SH-SY5Y (cell line): Measurements from ENCODE around the gene PTGR1.

ENCODE experiments used
- GATA2 ChIP-seq: IDR thresholded peaks from 2 replicates; pipeline ENCODE4 v1.6.1; 2011; ENCODE audit warnings: mild to moderate bottlenecking, low read depth, low read length
- GATA3 ChIP-seq: IDR thresholded peaks from 2 replicates; pipeline ENCODE4 v1.6.1; 2011; ENCODE audit warnings: low read depth, mild to moderate bottlenecking, low read length, moderate library complexity

GRCh38 chr9:111524731-111525055, 74.8 kb downstream of the PTGR1 start:
- TF ChIP-seq GATA2, result no peak
- no peak for TF ChIP-seq GATA3
